ENCODE measurements around the gene ZSCAN22. TPM values are rescaled to one million over a fixed set of nuclear protein-coding genes. Genes with fewer than 3 reads are reported as not detected.

ZSCAN22 gene
- polyA plus RNA-seq, 4 donors: 3.0 to 4.2 (median 3.5) TPM

Other genes starting within 250 kb of the ZSCAN22 start
- 100 to 1,000 TPM in 3 of 4 donors, 10 to 100 TPM in 1; 69.8 to 120 (median 111) TPM for gene ZSCAN18, start 228.8 kb upstream of the ZSCAN22 start, polyA plus RNA-seq (ENCODE audit: insufficient read length in 4 of 4)
- gene ZNF329, start 176.2 kb upstream of the ZSCAN22 start, polyA plus RNA-seq (ENCODE audit: insufficient read length in 4 of 4): 10 to 100 TPM; 20.4 to 24.0 (median 21.5) TPM
- gene ZNF274, start 143.9 kb upstream of the ZSCAN22 start, polyA plus RNA-seq (ENCODE audit: insufficient read length in 4 of 4): 10 to 100 TPM; 17.6 to 25.8 (median 20.7) TPM
- gene ZNF544, start 98.1 kb upstream of the ZSCAN22 start, polyA plus RNA-seq (ENCODE audit: insufficient read length in 4 of 4): 10 to 100 TPM; 32.4 to 48.9 (median 35.6) TPM
- 1 to 10 TPM; 6.1 to 9.9 (median 7.9) TPM for gene ZNF8, start 48.0 kb upstream of the ZSCAN22 start, polyA plus RNA-seq (ENCODE audit: insufficient read length in 4 of 4)
- 10 to 100 TPM; 49.7 to 58.3 (median 51.6) TPM for gene ERVK3-1, start 21.6 kb upstream of the ZSCAN22 start, polyA plus RNA-seq (ENCODE audit: insufficient read length in 4 of 4)
- gene A1BG, start 26.5 kb downstream of the ZSCAN22 start, polyA plus RNA-seq (ENCODE audit: insufficient read length in 4 of 4): 1 to 10 TPM; 1.3 to 2.0 (median 1.5) TPM
- gene ZNF497, start 35.8 kb downstream of the ZSCAN22 start, polyA plus RNA-seq (ENCODE audit: insufficient read length in 4 of 4): 1 to 10 TPM; 3.4 to 7.9 (median 5.6) TPM
- gene ZNF837, start 54.0 kb downstream of the ZSCAN22 start, polyA plus RNA-seq (ENCODE audit: insufficient read length in 4 of 4): 1 to 10 TPM; 2.6 to 7.1 (median 5.3) TPM
- gene RPS5, start 60.3 kb downstream of the ZSCAN22 start, polyA plus RNA-seq (ENCODE audit: insufficient read length in 4 of 4): 1,000 to 10,000 TPM in 2 of 4 donors, 100 to 1,000 TPM in 2; 891 to 1,257 (median 971) TPM
- gene RNF225, start 68.7 kb downstream of the ZSCAN22 start, polyA plus RNA-seq (ENCODE audit: insufficient read length in 4 of 4): not detected
- gene ZNF584, start 81.7 kb downstream of the ZSCAN22 start, polyA plus RNA-seq (ENCODE audit: insufficient read length in 4 of 4): 10 to 100 TPM; 11.2 to 14.6 (median 14.3) TPM
- gene ZNF132, start 113.2 kb downstream of the ZSCAN22 start, polyA plus RNA-seq (ENCODE audit: insufficient read length in 4 of 4): 10 to 100 TPM; 11.9 to 16.1 (median 15.0) TPM
- gene ZNF324B, start 124.6 kb downstream of the ZSCAN22 start, polyA plus RNA-seq (ENCODE audit: insufficient read length in 4 of 4): 1 to 10 TPM; 4.5 to 7.0 (median 5.6) TPM
- 10 to 100 TPM in 2 of 4 donors, 1 to 10 TPM in 2; 8.9 to 13.5 (median 10.8) TPM for gene ZNF324, start 140.1 kb downstream of the ZSCAN22 start, polyA plus RNA-seq (ENCODE audit: insufficient read length in 4 of 4)
- gene ZNF446, start 149.4 kb downstream of the ZSCAN22 start, polyA plus RNA-seq (ENCODE audit: insufficient read length in 4 of 4): 10 to 100 TPM; 12.4 to 24.5 (median 17.9) TPM
- 10 to 100 TPM in 2 of 4 donors, 1 to 10 TPM in 2; 9.7 to 13.4 (median 10.1) TPM for gene SLC27A5, start 185.0 kb downstream of the ZSCAN22 start, polyA plus RNA-seq (ENCODE audit: insufficient read length in 4 of 4)
- 10 to 100 TPM in 3 of 4 donors, 1 to 10 TPM in 1; 9.0 to 18.3 (median 13.5) TPM for gene ZBTB45, start 192.8 kb downstream of the ZSCAN22 start, polyA plus RNA-seq (ENCODE audit: insufficient read length in 4 of 4)
- gene TRIM28, start 217.1 kb downstream of the ZSCAN22 start, polyA plus RNA-seq (ENCODE audit: insufficient read length in 4 of 4): 100 to 1,000 TPM; 665 to 780 (median 704) TPM
- 100 to 1,000 TPM; 118 to 132 (median 126) TPM for gene CHMP2A, start 228.1 kb downstream of the ZSCAN22 start, polyA plus RNA-seq (ENCODE audit: insufficient read length in 4 of 4)
- 100 to 1,000 TPM in 1 of 4 donors, 10 to 100 TPM in 3; 87.6 to 104 (median 95.3) TPM for gene UBE2M, start 231.6 kb downstream of the ZSCAN22 start, polyA plus RNA-seq (ENCODE audit: insufficient read length in 4 of 4)
- 10 to 100 TPM; 18.2 to 61.3 (median 43.9) TPM for gene MZF1, start 246.3 kb downstream of the ZSCAN22 start, polyA plus RNA-seq (ENCODE audit: insufficient read length in 4 of 4)

All from left renal cortex interstitium (tissue), 4 donors.